Activated CD4-positive, alpha-beta memory T cell treated with anti-CD3 and anti-CD28 coated beads, Interleukin-2, amount 10 ng/mL, durations not matched to agents 7 days and 5 days (primary cell): ENCODE data around the gene DMRTC2. TPM values are rescaled to one million over a fixed set of nuclear protein-coding genes. Genes with fewer than 3 reads are reported as not detected.
A peak's percentile ranks its signal among the peaks of the same experiment; 100 is the strongest.

Experiments used
- CTCF ChIA-PET: fragments of 350-600 bp; sonication (Branson Sonifier 250); formaldehyde crosslinking; loops from one replicate; lab custom pipeline; 2021; ENCODE audit warnings: antibody characterized with exemption, inconsistent platforms; lab: Charles Lee
- POLR2A ChIA-PET: fragments of 350-600 bp; sonication (Branson Sonifier 250); formaldehyde crosslinking; loops from one replicate; lab custom pipeline; 2021; ENCODE audit warnings: antibody characterized with exemption; lab: Charles Lee
- DNase-seq: peaks from one replicate; pipeline ENCODE4 v3.0.0-alpha.2; 2020
- H3K27ac Mint-ChIP-seq: one replicate; pipeline ENCODE4 v1.8.0; 2021; ENCODE audit warnings: mild to moderate bottlenecking, mixed read lengths
- H3K27me3 Mint-ChIP-seq: one replicate; pipeline ENCODE4 v1.8.0; 2021; ENCODE audit warnings: mixed read lengths
- H3K36me3 Mint-ChIP-seq: one replicate; pipeline ENCODE4 v1.8.0; 2021; ENCODE audit warnings: low read depth, mixed read lengths
- H3K4me1 Mint-ChIP-seq: one replicate; pipeline ENCODE4 v1.8.0; 2021; ENCODE audit warnings: mixed read lengths
- H3K4me3 Mint-ChIP-seq: one replicate; pipeline ENCODE4 v1.8.0; 2021; ENCODE audit warnings: mild to moderate bottlenecking, mixed read lengths
- H3K9me3 Mint-ChIP-seq: one replicate; pipeline ENCODE4 v1.8.0; 2021; ENCODE audit warnings: mixed read lengths
- total RNA-seq, 2 experiments: library from RNA; stranded (reverse); gene quantifications; one replicate each; pipeline ENCODE4 v1.2.3, GENCODE V29; 2021

Gene DMRTC2
- total RNA-seq, 2 experiments from 2014 or later: not detected

DNA sequence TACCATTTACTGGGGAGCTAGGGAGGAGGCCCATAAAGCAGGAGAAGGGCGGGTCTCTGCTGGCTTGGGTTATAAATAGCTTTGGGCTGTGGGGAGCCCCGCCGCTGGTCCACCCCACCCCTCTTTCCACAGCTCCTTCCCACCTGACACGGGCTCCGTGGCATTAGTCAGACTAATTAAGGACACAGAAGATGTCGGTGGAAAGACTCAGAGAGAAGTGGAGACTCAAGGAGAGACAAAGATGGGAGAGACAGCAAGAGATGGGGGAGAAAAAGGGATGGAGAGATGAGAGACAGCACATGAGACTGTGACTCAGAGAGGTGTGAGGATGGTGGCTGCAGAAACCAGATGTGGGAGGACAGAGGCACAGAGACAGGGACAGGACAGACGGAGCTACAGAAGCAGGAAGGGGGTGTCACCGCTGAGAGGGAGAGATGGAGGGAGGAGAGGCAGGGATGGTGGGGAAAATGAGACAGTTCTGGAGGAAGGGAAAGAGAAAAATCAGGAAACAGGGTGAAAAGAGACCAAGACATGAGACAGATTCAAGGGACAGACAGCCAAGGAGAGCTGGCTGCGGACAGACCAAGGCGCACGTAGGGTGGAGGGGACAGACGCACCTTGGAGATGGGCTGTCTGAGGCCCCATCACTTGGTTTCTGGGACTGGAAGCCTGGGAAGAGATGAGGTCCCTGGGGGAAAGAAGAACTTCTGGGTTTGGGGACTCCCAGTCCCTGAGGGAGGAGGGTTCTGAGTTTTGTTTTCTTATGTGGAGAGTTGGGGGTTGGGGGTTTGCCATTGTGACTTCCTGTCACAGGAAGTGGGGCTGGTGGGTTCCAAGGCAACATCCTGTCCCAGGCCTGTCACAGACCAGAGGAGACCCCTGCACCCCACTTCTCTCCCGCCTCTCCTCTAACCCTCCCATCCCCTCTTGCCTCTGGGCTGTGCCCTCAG, 42.2 kb downstream of the DMRTC2 start:
- Mint-ChIP-seq H3K4me1 (peaks cover 57% of the 10 kb centered on the region), H3K27me3 (no peaks in the 10 kb centered on the region), H3K36me3 (peaks cover 78% of the 10 kb centered on the region), H3K4me3 (peak overlapping the region; percentile 85), H3K27ac (peak overlapping the region; percentile 93), H3K9me3 (no peaks in the 10 kb centered on the region)
- peak; percentile 81 for DNase-seq
- POLR2A ChIA-PET: interaction anchor here (1.6 to 13.3 kb wide), 7 partner anchors 8 to 71 kb away, joined by 3 to 384 read pairs (median 45); partner anchors contain the start of genes CD79A, ERFL, RABAC1 and RPS19
- CTCF ChIA-PET: interaction anchor here (0.6 to 5.9 kb wide), 10 partner anchors 14 to 148 kb away, joined by 3 to 95 read pairs (median 4); partner anchors contain the start of gene RPS19

DNA sequence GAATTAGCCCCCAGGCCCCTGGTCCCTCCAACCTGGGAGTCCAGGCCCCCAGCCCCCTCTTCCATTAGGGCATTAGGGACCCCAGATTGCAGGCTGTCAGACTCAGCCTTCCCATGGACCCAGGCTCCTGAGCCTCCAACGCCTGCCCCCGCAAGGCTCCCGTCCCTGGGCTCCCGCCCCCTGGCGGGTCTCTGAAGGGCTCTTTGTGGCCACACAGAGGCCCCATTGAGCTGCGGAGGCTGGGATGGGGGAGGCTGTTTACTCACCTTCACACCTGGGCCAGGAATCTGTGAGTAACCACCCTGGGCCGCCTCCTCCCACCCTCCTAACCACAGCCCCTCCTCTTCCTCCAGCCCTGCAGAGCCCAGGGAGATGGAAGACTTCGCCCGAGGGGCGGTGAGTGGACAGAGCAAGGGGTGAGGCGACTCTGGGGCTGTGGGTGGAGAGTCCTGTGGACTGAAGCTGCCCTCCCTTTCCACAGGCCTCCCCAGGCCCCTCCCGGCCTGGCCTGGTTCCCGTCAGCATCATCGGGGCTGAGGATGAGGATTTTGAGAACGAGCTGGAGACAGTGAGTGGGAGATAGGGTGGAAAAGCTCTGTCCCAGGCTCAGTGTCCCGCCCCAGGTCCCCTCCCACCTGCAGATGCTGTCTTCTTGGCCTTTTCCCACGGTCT, 43.0 kb downstream of the DMRTC2 start:
- H3K9me3 Mint-ChIP-seq: no peaks in the 10 kb centered on the region
- CTCF ChIA-PET: interaction anchor here (0.9 to 5.9 kb wide), 8 partner anchors 12 to 63 kb away, joined by 3 to 95 read pairs (median 4); partner anchors contain the start of gene RPS19
- H3K27ac Mint-ChIP-seq: peak overlapping the region; percentile 93
- H3K4me3 Mint-ChIP-seq: peak overlapping the region; percentile 85
- DNase-seq: peak; percentile 86
- POLR2A ChIA-PET: interaction anchor here (2.2 to 13.3 kb wide), 6 partner anchors 17 to 70 kb away, joined by 7 to 384 read pairs (median 90); partner anchors contain the start of genes CD79A, ERFL, RABAC1 and RPS19
- H3K36me3 Mint-ChIP-seq: peaks cover 73% of the 10 kb centered on the region
- peaks cover 57% of the 10 kb centered on the region for H3K4me1 Mint-ChIP-seq
- no peaks in the 10 kb centered on the region for H3K27me3 Mint-ChIP-seq

DNA sequence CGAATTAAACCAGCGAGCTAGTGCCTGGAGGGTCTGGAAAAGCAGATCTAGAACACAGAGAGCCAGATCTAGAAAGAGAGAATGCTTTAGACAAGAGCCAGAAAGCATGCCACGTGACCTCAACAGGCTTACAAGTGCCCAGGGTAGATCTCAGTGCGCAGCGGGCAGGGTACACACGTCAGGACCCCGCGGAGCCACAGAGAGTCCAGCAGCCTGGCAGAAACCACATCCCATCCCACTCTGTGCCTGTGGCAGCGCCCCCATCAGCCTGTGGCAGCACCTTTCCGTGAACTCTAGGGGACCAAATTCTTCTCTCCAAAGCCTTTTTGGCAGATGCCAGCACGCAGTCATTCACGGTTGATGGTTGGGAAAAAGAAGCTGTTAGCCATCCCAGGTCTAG, 44.1 kb downstream of the DMRTC2 start:
- POLR2A ChIA-PET: interaction anchor here (1.5 to 13.3 kb wide), 6 partner anchors 16 to 69 kb away, joined by 4 to 384 read pairs (median 90); partner anchors contain the start of genes CD79A and RPS19
- H3K4me3 Mint-ChIP-seq: peak overlapping the region; percentile 13
- H3K27ac Mint-ChIP-seq: peak overlapping the region; percentile 93
- H3K27me3 Mint-ChIP-seq: no peaks in the 10 kb centered on the region
- no peak for DNase-seq
- H3K4me1 Mint-ChIP-seq: peaks cover 61% of the 10 kb centered on the region
- H3K9me3 Mint-ChIP-seq: no peaks in the 10 kb centered on the region
- H3K36me3 Mint-ChIP-seq: peaks cover 72% of the 10 kb centered on the region
- CTCF ChIA-PET: interaction anchor here (1.3 to 5.9 kb wide), 3 partner anchors 16 to 29 kb away, joined by 5 to 95 read pairs (median 11); partner anchors contain the start of gene RPS19

DNA sequence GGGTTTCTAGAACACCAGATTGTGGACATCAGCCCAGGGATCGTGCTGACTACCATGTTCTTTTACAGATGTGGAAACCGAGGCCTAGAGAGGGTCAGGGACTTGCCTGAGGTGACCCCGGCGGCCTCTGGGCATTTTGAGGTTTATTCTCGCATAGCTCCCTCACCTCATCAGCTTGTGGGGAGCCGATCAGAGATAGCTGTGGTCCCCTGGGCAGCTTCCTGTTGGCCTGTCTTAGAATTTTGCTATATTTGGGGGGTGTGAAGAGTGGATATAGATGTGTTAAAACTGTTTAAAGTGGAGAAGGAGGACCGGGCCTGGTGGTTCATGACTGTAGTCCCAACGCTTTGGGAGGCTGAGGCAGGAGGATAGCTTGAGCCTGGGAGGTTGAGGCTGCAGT, 45.1 kb downstream of the DMRTC2 start:
- ChIA-PET POLR2A (interaction anchor here (1.5 to 13.3 kb wide), 4 partner anchors 15 to 68 kb away, joined by 4 to 384 read pairs (median 85); partner anchors contain the start of genes CD79A and RPS19), CTCF (no interaction called here)
- Mint-ChIP-seq H3K36me3 (peaks cover 69% of the 10 kb centered on the region), H3K9me3 (no peaks in the 10 kb centered on the region), H3K27me3 (no peaks in the 10 kb centered on the region), H3K4me3 (no peak overlapping the region), H3K4me1 (peaks cover 67% of the 10 kb centered on the region), H3K27ac (peak overlapping the region; percentile 56)
- no peak for DNase-seq

DNA sequence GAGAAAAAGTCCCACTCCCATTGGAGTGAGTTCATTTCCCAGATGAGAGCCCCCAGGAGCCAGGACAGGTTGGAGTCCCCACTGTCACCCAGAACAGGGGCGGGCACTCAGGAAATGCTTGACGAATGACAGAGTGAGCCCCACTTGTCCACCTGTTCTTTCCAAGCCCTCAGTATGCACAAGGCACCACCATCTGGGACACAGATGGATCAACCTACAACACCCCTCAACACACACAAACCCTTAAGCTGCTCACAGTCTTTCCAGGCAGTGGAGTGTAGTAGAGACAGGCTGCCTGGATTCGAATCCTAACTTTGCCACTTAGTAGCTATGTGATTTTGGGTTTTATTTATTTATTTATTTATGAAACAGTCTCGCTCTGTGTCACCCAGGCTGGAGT, 46.1 kb downstream of the DMRTC2 start:
- CTCF ChIA-PET: no interaction called here

DNA sequence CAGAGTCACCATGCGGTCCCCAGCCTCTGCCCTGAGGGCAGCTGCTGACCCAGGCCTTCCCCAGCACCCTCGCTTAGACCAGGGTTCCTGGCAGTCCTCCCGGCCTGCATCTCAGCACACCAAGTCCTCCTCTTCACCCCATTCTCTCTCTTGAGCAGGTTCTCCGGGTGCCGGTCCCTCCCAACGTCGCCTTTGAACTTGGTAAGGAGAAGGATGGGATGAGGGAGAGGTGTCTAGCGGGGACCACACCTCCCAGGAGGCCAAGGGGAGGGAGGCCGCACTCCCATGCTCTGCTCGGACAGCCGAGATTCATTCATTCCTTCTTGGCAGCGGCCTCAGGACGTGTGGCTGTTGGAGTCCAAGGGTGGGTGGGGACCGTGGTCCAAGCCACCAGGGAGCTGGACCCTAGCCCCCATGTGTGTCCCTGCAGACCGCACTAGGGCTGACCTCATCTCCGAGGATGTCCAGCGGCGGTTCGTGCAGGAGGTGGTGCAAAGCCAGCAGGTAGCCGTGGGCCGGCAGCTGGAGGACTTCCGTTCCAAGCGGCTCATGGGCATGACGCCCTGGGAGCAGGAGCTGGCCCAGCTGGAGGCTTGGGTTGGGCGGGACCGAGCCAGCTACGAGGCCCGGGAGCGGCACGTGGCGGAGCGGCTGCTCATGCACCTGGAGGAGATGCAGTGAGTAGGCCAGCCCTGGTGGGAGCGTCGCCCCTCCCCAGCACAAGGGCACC, 47.5 kb downstream of the DMRTC2 start:
- no peak overlapping the region for H3K4me3 Mint-ChIP-seq
- ChIA-PET POLR2A (interaction anchor here (1.4 to 13.3 kb wide), 5 partner anchors 12 to 66 kb away, joined by 3 to 384 read pairs (median 15); partner anchors contain the start of genes CD79A, RABAC1 and RPS19), CTCF (interaction anchor here (0.6 kb wide), 1 partner anchor 20 kb away, joined by 4 read pairs; no protein-coding TSS in a partner anchor)
- H3K36me3 Mint-ChIP-seq: peaks cover 61% of the 10 kb centered on the region
- DNase-seq: no peak
- peaks cover 58% of the 10 kb centered on the region for H3K4me1 Mint-ChIP-seq
- H3K27ac Mint-ChIP-seq: no peak overlapping the region
- no peaks in the 10 kb centered on the region for H3K9me3 Mint-ChIP-seq
- no peaks in the 10 kb centered on the region for H3K27me3 Mint-ChIP-seq

More for the DNA sequence above, 46.1 kb downstream of the DMRTC2 start:
- H3K4me1 Mint-ChIP-seq: peaks cover 68% of the 10 kb centered on the region
- no peaks in the 10 kb centered on the region for H3K9me3 Mint-ChIP-seq
- H3K4me3 Mint-ChIP-seq: no peak overlapping the region
- H3K27me3 Mint-ChIP-seq: no peaks in the 10 kb centered on the region
- POLR2A ChIA-PET: interaction anchor here (0.7 to 13.3 kb wide), 6 partner anchors 14 to 67 kb away, joined by 3 to 384 read pairs (median 10); partner anchors contain the start of genes CD79A and RPS19
- no peak for DNase-seq
- H3K36me3 Mint-ChIP-seq: peaks cover 70% of the 10 kb centered on the region
- no peak overlapping the region for H3K27ac Mint-ChIP-seq

DNA sequence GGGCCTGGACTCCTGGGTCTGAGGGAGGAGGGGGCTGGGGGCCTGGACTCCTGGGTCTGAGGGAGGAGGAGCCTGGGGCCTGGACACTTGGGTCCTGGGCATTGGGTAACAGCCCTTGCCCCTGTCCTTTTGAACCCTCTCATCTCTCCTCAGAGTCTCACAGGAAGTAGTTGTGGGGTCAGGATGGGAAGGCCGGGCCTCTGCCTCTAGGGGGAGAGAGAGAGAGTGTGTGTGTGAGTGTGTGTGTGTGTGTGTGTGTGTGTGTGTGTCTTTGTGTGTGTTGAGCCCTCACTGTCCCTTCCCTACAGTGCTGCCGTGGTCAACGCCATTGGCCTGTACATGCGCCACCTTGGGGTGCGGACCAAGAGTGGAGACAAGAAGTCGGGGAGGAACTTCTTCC, 49.1 kb downstream of the DMRTC2 start:
- CTCF ChIA-PET: no interaction called here
- peak overlapping the region; percentile 35 for H3K27ac Mint-ChIP-seq
- no peaks in the 10 kb centered on the region for H3K9me3 Mint-ChIP-seq
- POLR2A ChIA-PET: no interaction called here
- H3K27me3 Mint-ChIP-seq: no peaks in the 10 kb centered on the region
- H3K4me3 Mint-ChIP-seq: no peak overlapping the region
- H3K4me1 Mint-ChIP-seq: peaks cover 50% of the 10 kb centered on the region
- H3K36me3 Mint-ChIP-seq: peaks cover 65% of the 10 kb centered on the region
- DNase-seq: no peak

DNA sequence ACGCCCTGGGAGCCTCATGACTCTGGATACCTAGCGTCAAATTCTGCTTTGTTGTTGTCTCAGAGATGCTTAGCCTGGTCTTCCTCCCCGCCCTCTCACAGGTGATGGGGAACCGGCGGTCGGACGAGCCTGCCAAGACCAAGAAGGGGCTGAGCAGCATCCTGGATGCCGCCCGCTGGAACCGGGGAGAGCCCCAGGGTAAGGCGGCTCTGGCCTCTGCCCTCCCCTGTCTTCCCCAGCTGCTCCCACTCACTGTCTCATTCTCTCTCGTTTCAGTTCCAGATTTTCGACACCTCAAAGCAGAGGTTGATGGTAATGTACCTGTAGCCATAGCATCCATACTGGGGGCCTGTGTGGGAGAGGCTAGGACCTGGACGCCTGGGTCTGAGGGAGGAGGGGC, 49.5 kb downstream of the DMRTC2 start:
- CTCF ChIA-PET: no interaction called here
- H3K9me3 Mint-ChIP-seq: no peaks in the 10 kb centered on the region
- POLR2A ChIA-PET: interaction anchor here (1.3 kb wide), 1 partner anchor 11 kb away, joined by 4 read pairs; no protein-coding TSS in a partner anchor
- no peak overlapping the region for H3K4me3 Mint-ChIP-seq
- H3K27me3 Mint-ChIP-seq: no peaks in the 10 kb centered on the region
- DNase-seq: no peak
- peaks cover 49% of the 10 kb centered on the region for H3K4me1 Mint-ChIP-seq
- no peak overlapping the region for H3K27ac Mint-ChIP-seq
- H3K36me3 Mint-ChIP-seq: peaks cover 65% of the 10 kb centered on the region

DNA sequence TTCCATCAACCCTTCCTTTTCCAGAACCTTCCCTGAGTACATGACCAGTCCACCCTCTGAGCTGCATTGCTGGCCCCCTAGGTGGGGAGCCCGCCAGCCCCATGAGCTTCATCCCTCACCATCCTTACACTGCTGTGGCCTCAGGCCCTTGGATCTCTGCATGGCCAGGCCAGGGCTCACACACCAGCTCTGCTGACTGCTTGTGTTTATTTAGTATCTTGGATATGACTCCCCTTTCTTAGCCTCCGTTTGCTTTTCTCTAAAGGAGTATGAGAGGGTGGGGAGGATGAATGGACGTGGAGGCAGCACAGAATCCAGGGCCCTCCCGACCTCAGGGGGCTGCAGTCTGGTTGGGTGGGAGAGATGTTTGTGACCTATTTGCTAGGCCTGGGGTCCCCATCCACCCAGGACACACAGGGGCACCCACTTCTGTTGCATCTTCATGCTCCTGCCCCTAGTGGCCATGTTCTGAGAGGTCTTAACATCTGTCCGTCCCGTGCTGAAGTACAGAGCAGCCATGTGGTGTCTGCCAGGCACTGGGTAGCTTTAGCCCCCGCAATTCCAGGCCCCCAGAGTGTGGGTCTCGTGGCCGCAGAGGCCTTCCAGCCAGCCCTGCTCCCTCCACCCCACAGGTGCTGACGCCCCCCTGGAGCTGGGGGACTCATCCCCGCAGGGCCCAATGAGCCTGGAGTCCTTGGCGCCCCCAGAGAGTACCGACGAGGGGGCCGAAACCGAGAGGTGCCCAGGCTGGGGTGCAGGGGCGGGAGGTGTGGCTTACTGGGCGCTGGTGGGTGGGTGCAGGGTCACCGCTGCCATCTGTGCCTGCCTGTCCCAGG, 51.1 kb downstream of the DMRTC2 start:
- peaks cover 41% of the 10 kb centered on the region for H3K4me1 Mint-ChIP-seq
- no peaks in the 10 kb centered on the region for H3K9me3 Mint-ChIP-seq
- CTCF ChIA-PET: no interaction called here
- peaks cover 64% of the 10 kb centered on the region for H3K36me3 Mint-ChIP-seq
- peak overlapping the region; percentile 31 for H3K27ac Mint-ChIP-seq
- no peak overlapping the region for H3K4me3 Mint-ChIP-seq
- no peak for DNase-seq
- POLR2A ChIA-PET: interaction anchor here (1.0 to 1.4 kb wide), 6 partner anchors 9 to 30 kb away, joined by 3 to 6 read pairs (median 4); no protein-coding TSS in a partner anchor
- no peaks in the 10 kb centered on the region for H3K27me3 Mint-ChIP-seq

DNA sequence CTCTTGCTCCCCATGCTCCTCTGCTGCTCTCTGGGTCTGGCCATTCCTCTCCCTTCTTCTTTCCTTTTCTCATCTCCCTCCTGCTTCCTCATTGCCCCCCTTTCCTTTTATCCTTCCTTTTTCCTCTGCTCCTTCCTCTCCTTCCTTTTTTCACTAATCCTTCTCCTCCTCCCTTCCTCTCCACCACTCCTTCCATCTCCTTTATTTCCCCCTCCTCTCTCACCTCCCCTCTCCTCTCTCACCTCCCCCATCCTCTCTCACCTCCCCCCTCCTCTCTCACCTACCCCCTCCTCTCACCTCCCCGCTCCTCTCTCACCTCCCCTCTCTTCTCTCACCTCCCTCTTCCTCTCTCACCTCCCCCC, 51.7 kb downstream of the DMRTC2 start:
- Mint-ChIP-seq H3K4me1 (peaks cover 38% of the 10 kb centered on the region), H3K36me3 (peaks cover 63% of the 10 kb centered on the region), H3K9me3 (no peaks in the 10 kb centered on the region), H3K27ac (no peak overlapping the region), H3K27me3 (no peaks in the 10 kb centered on the region), H3K4me3 (no peak overlapping the region)
- ChIA-PET CTCF (no interaction called here), POLR2A (interaction anchor here (1.0 to 1.4 kb wide), 2 partner anchors 14 to 24 kb away, joined by 4 to 6 read pairs; no protein-coding TSS in a partner anchor)
- DNase-seq: no peak

DNA sequence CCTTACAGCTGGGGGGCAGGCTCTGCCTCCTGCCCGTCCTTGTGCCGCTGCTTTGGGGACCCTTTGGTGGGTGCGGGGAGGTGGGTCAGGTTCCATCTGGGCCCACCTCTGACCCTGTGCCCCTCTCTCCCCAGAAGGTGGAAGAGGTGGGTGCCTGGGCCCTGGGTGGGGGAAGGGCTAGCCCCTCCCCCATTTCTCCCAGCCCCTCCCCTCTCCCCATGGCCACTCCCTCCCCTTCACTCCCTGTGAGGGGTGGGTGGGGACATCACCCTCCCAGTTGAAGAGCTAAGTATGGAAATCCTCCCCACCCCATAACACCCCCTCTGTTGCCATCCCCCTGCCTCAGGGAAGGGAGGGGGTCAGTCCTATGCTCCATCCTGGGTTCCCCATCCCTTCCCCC, 52.3 kb downstream of the DMRTC2 start:
- ChIA-PET CTCF (no interaction called here), POLR2A (interaction anchor here (2.0 to 15.7 kb wide), 2 partner anchors 10 to 15 kb away, joined by 7 to 166 read pairs; partner anchors contain the start of gene ARHGEF1)
- no peak overlapping the region for H3K27ac Mint-ChIP-seq
- no peaks in the 10 kb centered on the region for H3K27me3 Mint-ChIP-seq
- peaks cover 32% of the 10 kb centered on the region for H3K4me1 Mint-ChIP-seq
- H3K4me3 Mint-ChIP-seq: no peak overlapping the region
- H3K9me3 Mint-ChIP-seq: no peaks in the 10 kb centered on the region
- peaks cover 66% of the 10 kb centered on the region for H3K36me3 Mint-ChIP-seq
- no peak for DNase-seq
